CD14-positive monocyte (primary cell): Measurements from ENCODE around the gene XAGE5. TPM values are rescaled to one million over a fixed set of nuclear protein-coding genes. Genes with fewer than 3 reads are reported as not detected.

Experiments used
- DNase-seq, 3 donors: peaks; one replicate each; pipeline ENCODE4 v3.0.0-alpha.2; 2011 to 2022
- H2AFZ ChIP-seq: 2 replicates; pipeline ENCODE4 v1.6.0; 2012; ENCODE audit warnings: mild to moderate bottlenecking, low read depth, low read length, inconsistent platforms; ENCODE audit not compliant: insufficient read depth, poor library complexity, severe bottlenecking
- H3K27ac ChIP-seq, 2 donors: 1 replicate in 1 of 2; 2 replicates in 1 of 2; pipeline ENCODE4 v1.5.1; 2012 to 2013; ENCODE audit warnings: low read length in 2 of 2, control low read depth in 1 of 2, inconsistent platforms in 1 of 2, low read depth in 1 of 2, mild to moderate bottlenecking in 1 of 2
- H3K27me3 ChIP-seq, 2 donors: one replicate each; pipeline versions ENCODE4 v1.6.0 to v1.6.1; 2011 to 2013; ENCODE audit warnings: low read length in 2 of 2; ENCODE audit not compliant: control insufficient read depth in 2 of 2, insufficient read depth in 2 of 2
- H3K36me3 ChIP-seq, 2 donors: replicated peaks in 1 of 2; 1 replicate in 1 of 2; 2 replicates in 1 of 2; pipeline versions ENCODE4 v1.5.1 to v1.6.1; 2012 to 2013; ENCODE audit warnings: low read length in 2 of 2, control low read depth in 1 of 2, inconsistent platforms in 1 of 2, mild to moderate bottlenecking in 1 of 2; ENCODE audit not compliant: insufficient read depth in 2 of 2, control insufficient read depth in 1 of 2
- H3K4me1 ChIP-seq, 2 donors: 1 replicate in 1 of 2; 2 replicates in 1 of 2; pipeline versions ENCODE4 v1.5.1 to v1.6.1; 2012 to 2013; ENCODE audit warnings: low read length in 2 of 2, control low read depth in 1 of 2, inconsistent platforms in 1 of 2, mild to moderate bottlenecking in 1 of 2, moderate library complexity in 1 of 2; ENCODE audit not compliant: insufficient read depth in 2 of 2, control insufficient read depth in 1 of 2
- H3K4me2 ChIP-seq: replicated peaks from 2 replicates; pipeline ENCODE3; 2012; ENCODE audit warnings: low read length, moderate library complexity, mild to moderate bottlenecking; ENCODE audit not compliant: poor library complexity, severe bottlenecking; ENCODE audit errors: extremely low read depth
- H3K4me3 ChIP-seq, 3 experiments: fragments of 200-600 bp in 1 of 3; sonication (generic) in 1 of 3; replicated peaks in 1 of 3; 1 replicate in 2 of 3; 2 replicates in 1 of 3; pipeline ENCODE4 v1.5.1; 2011 to 2013; ENCODE audit warnings: low read length in 3 of 3, mild to moderate bottlenecking in 3 of 3, control low read depth in 2 of 3, low read depth in 2 of 3, inconsistent platforms in 1 of 3, moderate library complexity in 1 of 3
- H3K79me2 ChIP-seq: 2 replicates; pipeline ENCODE4 v1.6.0; 2012; ENCODE audit warnings: mild to moderate bottlenecking, control low read depth, inconsistent platforms, low read length, moderate library complexity; ENCODE audit not compliant: insufficient read depth
- H3K9ac ChIP-seq: 2 replicates; pipeline ENCODE4 v1.6.0; 2017; ENCODE audit warnings: low read length, mild to moderate bottlenecking; ENCODE audit not compliant: insufficient read depth, poor library complexity, severe bottlenecking
- H3K9me3 ChIP-seq, 2 donors: replicated peaks in 1 of 2; 1 replicate in 1 of 2; 2 replicates in 1 of 2; pipeline versions ENCODE4 v1.5.1 to v1.6.1; 2012 to 2013; ENCODE audit warnings: low read length in 2 of 2, control low read depth in 1 of 2; ENCODE audit not compliant: control insufficient read depth in 1 of 2, insufficient read depth in 1 of 2
- H4K20me1 ChIP-seq: 2 replicates; pipeline ENCODE4 v1.6.0; 2012; ENCODE audit warnings: mild to moderate bottlenecking, low read length, control low read depth, moderate library complexity; ENCODE audit not compliant: insufficient read depth
- H3K27ac Mint-ChIP-seq, 7 donors: one replicate each; pipeline ENCODE4 v1.8.0; 2020; ENCODE audit warnings: mild to moderate bottlenecking in 7 of 7, mixed read lengths in 7 of 7, moderate library complexity in 6 of 7, inconsistent platforms in 2 of 7
- H3K27me3 Mint-ChIP-seq, 3 donors: one replicate each; pipeline ENCODE4 v1.8.0; 2021 to 2022; ENCODE audit warnings: low read depth in 3 of 3, mild to moderate bottlenecking in 3 of 3, mixed read lengths in 3 of 3, moderate library complexity in 3 of 3, inconsistent platforms in 1 of 3
- H3K36me3 Mint-ChIP-seq, 2 donors: one replicate each; pipeline ENCODE4 v1.8.0; 2020; ENCODE audit warnings: mixed read lengths in 2 of 2, inconsistent platforms in 1 of 2, mild to moderate bottlenecking in 1 of 2
- H3K4me1 Mint-ChIP-seq: one replicate; pipeline ENCODE4 v1.8.0; 2020; ENCODE audit warnings: mild to moderate bottlenecking, mixed read lengths
- H3K4me3 Mint-ChIP-seq, 2 donors: one replicate each; pipeline ENCODE4 v1.8.0; 2020; ENCODE audit warnings: mild to moderate bottlenecking in 2 of 2, mixed read lengths in 2 of 2, moderate library complexity in 1 of 2
- H3K9me3 Mint-ChIP-seq, 7 donors: one replicate each; pipeline ENCODE4 v1.8.0; 2020 to 2022; ENCODE audit warnings: mixed read lengths in 7 of 7, mild to moderate bottlenecking in 6 of 7, moderate library complexity in 6 of 7, inconsistent platforms in 2 of 7
- WGBS: methylation state at CpG from one replicate; pipeline ENCODE4 v1.1.5; 2013; ENCODE audit warnings: missing lambda C conversion rate; ENCODE audit not compliant: insufficient coverage; 5-methylcytosine and 5-hydroxymethylcytosine counted together
- intact Hi-C, 2 donors: fragments of 100-400 bp; cut with micrococcal nuclease; formaldehyde crosslinking; loops; one replicate each; pipeline versions ENCODE4 v1.15.0 to v1.15.1; 2023
- polyA plus RNA-seq, 3 donors: library from polyadenylated mRNA; depleted of rRNA in 1 of 3; unstranded in 2 of 3; stranded (reverse) in 1 of 3; fragments of 300-500 nt in 2 of 3; fragments of >200 nt in 1 of 3; fragmentation: Illumina TruSeq in 2 of 3; gene quantifications; 1 replicate in 2 of 3; 2 replicates in 1 of 3; pipeline ENCODE4 v1.2.3, GENCODE V29; 2012 to 2021
- small RNA-seq: library from RNA; depleted of rRNA; stranded (forward); fragments of <200 nt; gene quantifications from one replicate; pipeline ENCODE3, GENCODE V24; 2012; ENCODE audit warnings: low read depth; ENCODE audit not compliant: insufficient read length
- TF ChIP-seq, protein P1 (sequence below): fragments of 200-600 bp; IDR thresholded peaks from one replicate; pipeline ENCODE4 v1.8.0; 2022; ENCODE audit warnings: antibody characterized with exemption, mild to moderate bottlenecking

The XAGE5 gene
- polyA plus RNA-seq, 3 donors = not detected

- no peaks in the 10 kb centered on the region for H4K20me1 ChIP-seq
- H3K4me3 ChIP-seq = no peak overlapping the region
- Mint-ChIP-seq H3K36me3 (no peaks in the 10 kb centered on the region), H3K27ac (no peak overlapping the region), H3K9me3 (peaks cover 0 to 2% (median 0%) of the 10 kb centered on the region in 7 donors), H3K4me1 (no peaks in the 10 kb centered on the region), H3K27me3 (peaks cover 0 to 20% (median 3%) of the 10 kb centered on the region in 3 donors), H3K4me3 (no peak overlapping the region)
- H3K27me3 ChIP-seq = peaks cover 0 to 16% of the 10 kb centered on the region in 2 donors
- WGBS = no CpG with 5 or more reads among the region's 6 CpGs
- no peaks in the 10 kb centered on the region for H3K36me3 ChIP-seq
- intact Hi-C loops = no loop called here
- H3K4me2 ChIP-seq = no peak overlapping the region
- no peak for DNase-seq
- no peaks in the 10 kb centered on the region for H3K9me3 ChIP-seq
- H3K9ac ChIP-seq = no peak overlapping the region
- no peak overlapping the region for H3K27ac ChIP-seq
- H3K4me1 ChIP-seq = no peaks in the 10 kb centered on the region
- H2AFZ ChIP-seq = no peak overlapping the region
- TF ChIP-seq, protein P1, sequence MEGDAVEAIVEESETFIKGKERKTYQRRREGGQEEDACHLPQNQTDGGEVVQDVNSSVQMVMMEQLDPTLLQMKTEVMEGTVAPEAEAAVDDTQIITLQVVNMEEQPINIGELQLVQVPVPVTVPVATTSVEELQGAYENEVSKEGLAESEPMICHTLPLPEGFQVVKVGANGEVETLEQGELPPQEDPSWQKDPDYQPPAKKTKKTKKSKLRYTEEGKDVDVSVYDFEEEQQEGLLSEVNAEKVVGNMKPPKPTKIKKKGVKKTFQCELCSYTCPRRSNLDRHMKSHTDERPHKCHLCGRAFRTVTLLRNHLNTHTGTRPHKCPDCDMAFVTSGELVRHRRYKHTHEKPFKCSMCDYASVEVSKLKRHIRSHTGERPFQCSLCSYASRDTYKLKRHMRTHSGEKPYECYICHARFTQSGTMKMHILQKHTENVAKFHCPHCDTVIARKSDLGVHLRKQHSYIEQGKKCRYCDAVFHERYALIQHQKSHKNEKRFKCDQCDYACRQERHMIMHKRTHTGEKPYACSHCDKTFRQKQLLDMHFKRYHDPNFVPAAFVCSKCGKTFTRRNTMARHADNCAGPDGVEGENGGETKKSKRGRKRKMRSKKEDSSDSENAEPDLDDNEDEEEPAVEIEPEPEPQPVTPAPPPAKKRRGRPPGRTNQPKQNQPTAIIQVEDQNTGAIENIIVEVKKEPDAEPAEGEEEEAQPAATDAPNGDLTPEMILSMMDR = no peak
- H3K79me2 ChIP-seq = no peaks in the 10 kb centered on the region
Measured at GRCh38 chrX:52865343-52865998, 54.4 kb downstream of the XAGE5 start.

Small RNA genes lying within 50 kb of the gene (small RNA-seq; reads per million reads assigned to genes)
- gene AC244505.6 (not detected), gene AC244505.7 (not detected)

Other genes starting within 250 kb of the XAGE5 start
- gene SSX7, start 156.4 kb upstream of the XAGE5 start, polyA plus RNA-seq = not detected
- not detected for gene SSX2, start 104.1 kb upstream of the XAGE5 start, polyA plus RNA-seq
- gene SSX2B, start 60.0 kb upstream of the XAGE5 start, polyA plus RNA-seq = not detected
- not detected for gene SPANXN5, start 13.9 kb upstream of the XAGE5 start, polyA plus RNA-seq
- gene XAGE3, start 56.8 kb downstream of the XAGE5 start, polyA plus RNA-seq = not detected
- 100 to 1,000 TPM in 1 of 3 donors, 10 to 100 TPM in 1, 1 to 10 TPM in 1; 9.4 to 150 (median 10.9) TPM for gene FAM156B, start 86.0 kb downstream of the XAGE5 start, polyA plus RNA-seq
- 10 to 100 TPM in 1 of 3 donors, 1 to 10 TPM in 2; 3.4 to 92.6 (median 5.6) TPM for gene FAM156A, start 147.2 kb downstream of the XAGE5 start, polyA plus RNA-seq
- gene GPR173, start 237.5 kb downstream of the XAGE5 start, polyA plus RNA-seq = under 1 TPM in 1 of 3 donors, not detected in 2; 0.43 TPM